NCI-H510A treated with DMSO at 0.1 percent for 48 hours (cell line): ENCODE results near the gene ULBP2.
"Not testable (repeated sequence)": the region's sequence is repeated elsewhere in the genome, so short reads cannot be mapped to it uniquely, and the experiment has no call there.

Source experiments
- DNase-seq: peaks from one replicate; lab custom pipeline; 2025; lab: John Stamatoyannopoulos, UW

ULBP2 gene

GRCh38 chr6:149951626-149952025 lies 9.8 kb downstream of the ULBP2 start:
- DNase-seq = no peak

GRCh38 chr6:149953390-149953789 lies 11.6 kb downstream of the ULBP2 start:
- not testable (repeated sequence) for DNase-seq

- not testable (repeated sequence) for DNase-seq
Measured at GRCh38 chr6:149953934-149954327, 12.1 kb downstream of the ULBP2 start.

- DNase-seq = not testable (repeated sequence)
Measured at GRCh38 chr6:149954328-149954983, 12.6 kb downstream of the ULBP2 start.

- not testable (repeated sequence) for DNase-seq
Measured at GRCh38 chr6:149954984-149955653, 13.3 kb downstream of the ULBP2 start.

- not testable (repeated sequence) for DNase-seq
Measured at GRCh38 chr6:149955654-149956317, 14.0 kb downstream of the ULBP2 start.

- DNase-seq = not testable (repeated sequence)
Measured at GRCh38 chr6:149958124-149958523, 16.3 kb downstream of the ULBP2 start.

- DNase-seq = not testable (repeated sequence)
Measured at GRCh38 chr6:149959806-149960205, 18.0 kb downstream of the ULBP2 start.

GRCh38 chr6:149960488-149960887 lies 18.7 kb downstream of the ULBP2 start:
- DNase-seq = no peak

- DNase-seq = no peak
Measured at GRCh38 chr6:149961728-149962425, 20.1 kb downstream of the ULBP2 start.

GRCh38 chr6:149962461-149963211 lies 20.8 kb downstream of the ULBP2 start:
- DNase-seq = no peak

- DNase-seq = peak; percentile 77
Measured at GRCh38 chr6:149963212-149963461, 21.3 kb downstream of the ULBP2 start.

- DNase-seq = peak; percentile 77
Measured at GRCh38 chr6:149963462-149964307, 21.9 kb downstream of the ULBP2 start, which contains the start of gene ULBP1. ULBP1 (plus strand) TSS chr6:149963943; CDS start chr6:149964050, 107 bp downstream.

- DNase-seq = no peak
Measured at GRCh38 chr6:149964308-149965193, 22.7 kb downstream of the ULBP2 start.

GRCh38 chr6:149965194-149966020 lies 23.6 kb downstream of the ULBP2 start:
- no peak for DNase-seq

GRCh38 chr6:149966319-149966718 lies 24.5 kb downstream of the ULBP2 start:
- not testable (repeated sequence) for DNase-seq

GRCh38 chr6:149967591-149967990 lies 25.8 kb downstream of the ULBP2 start:
- no peak for DNase-seq

GRCh38 chr6:149967999-149968398 lies 26.2 kb downstream of the ULBP2 start:
- not testable (repeated sequence) for DNase-seq

- DNase-seq = not testable (repeated sequence)
Measured at GRCh38 chr6:149968909-149969308, 27.1 kb downstream of the ULBP2 start.
